ENCODE measurements around the gene WFDC11.

DNA sequence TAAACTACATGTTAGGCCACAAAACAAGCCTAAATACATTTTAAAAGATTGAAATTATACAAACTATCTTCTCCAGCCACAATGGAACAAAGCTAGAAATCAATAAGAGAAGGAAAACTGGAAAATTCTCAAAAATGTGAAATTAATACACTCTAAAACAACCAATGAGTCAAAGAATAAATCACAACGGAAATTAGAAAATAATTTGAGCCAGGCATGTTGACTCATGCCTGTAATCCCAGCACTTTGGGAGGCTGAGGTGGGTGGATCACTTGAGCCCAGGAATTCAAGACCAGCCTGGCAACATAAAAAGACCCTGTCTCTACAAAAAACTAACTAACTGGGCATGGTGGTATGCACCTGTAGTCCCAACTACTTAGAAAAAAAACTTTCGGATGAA is 25.5 kb upstream of the WFDC11 start:
- TF ChIP-seq, protein P1, sequence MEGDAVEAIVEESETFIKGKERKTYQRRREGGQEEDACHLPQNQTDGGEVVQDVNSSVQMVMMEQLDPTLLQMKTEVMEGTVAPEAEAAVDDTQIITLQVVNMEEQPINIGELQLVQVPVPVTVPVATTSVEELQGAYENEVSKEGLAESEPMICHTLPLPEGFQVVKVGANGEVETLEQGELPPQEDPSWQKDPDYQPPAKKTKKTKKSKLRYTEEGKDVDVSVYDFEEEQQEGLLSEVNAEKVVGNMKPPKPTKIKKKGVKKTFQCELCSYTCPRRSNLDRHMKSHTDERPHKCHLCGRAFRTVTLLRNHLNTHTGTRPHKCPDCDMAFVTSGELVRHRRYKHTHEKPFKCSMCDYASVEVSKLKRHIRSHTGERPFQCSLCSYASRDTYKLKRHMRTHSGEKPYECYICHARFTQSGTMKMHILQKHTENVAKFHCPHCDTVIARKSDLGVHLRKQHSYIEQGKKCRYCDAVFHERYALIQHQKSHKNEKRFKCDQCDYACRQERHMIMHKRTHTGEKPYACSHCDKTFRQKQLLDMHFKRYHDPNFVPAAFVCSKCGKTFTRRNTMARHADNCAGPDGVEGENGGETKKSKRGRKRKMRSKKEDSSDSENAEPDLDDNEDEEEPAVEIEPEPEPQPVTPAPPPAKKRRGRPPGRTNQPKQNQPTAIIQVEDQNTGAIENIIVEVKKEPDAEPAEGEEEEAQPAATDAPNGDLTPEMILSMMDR (IDR thresholded peaks at IDR 0.05), result no peak
- TF ChIP-seq POLR2A (IDR thresholded peaks at IDR 0.05), result no peak

All from Peyer's patch (tissue), 4 donors.